HG02610 (cell line): ENCODE results near the gene SLC15A3.
"Not testable (repeated sequence)": the region's sequence is repeated elsewhere in the genome, so short reads cannot be mapped to it uniquely, and the experiment has no call there.

Source experiments
- ATAC-seq: cut with Tn5 transposase; IDR thresholded peaks from one replicate; pipeline ENCODE4 v1.9.1; 2021; ENCODE audit warnings: mild to moderate bottlenecking, moderate library complexity; ENCODE audit not compliant: unreplicated experiment

SLC15A3 gene

GRCh38 chr11:60977224-60977623, 25.2 kb upstream of the SLC15A3 start:
- no peak for ATAC-seq

GRCh38 chr11:60974726-60975125, 22.8 kb upstream of the SLC15A3 start:
- no peak for ATAC-seq

DNA sequence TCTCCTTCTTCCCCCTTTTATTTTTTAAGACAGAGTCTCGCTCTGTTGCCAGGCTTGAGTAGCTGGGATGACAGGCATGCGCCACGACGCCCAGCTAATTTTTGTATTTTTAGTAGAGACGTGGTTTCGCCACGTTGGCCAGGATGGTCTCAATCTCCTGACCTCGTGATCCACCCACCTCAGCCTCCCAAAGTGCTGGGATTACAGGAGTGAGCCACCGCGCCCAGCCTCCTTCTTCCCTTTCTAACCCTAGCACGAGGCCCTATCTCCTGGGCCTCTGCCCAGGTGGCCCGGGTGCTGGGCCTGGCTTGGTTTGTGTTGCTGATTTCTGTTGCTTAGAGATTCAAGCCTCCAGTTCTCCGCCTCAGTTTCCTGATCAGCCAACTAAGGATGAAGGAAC, 22.3 kb upstream of the SLC15A3 start:
- not testable (repeated sequence) for ATAC-seq

GRCh38 chr11:60973699-60974098, 21.7 kb upstream of the SLC15A3 start:
- no peak for ATAC-seq

DNA sequence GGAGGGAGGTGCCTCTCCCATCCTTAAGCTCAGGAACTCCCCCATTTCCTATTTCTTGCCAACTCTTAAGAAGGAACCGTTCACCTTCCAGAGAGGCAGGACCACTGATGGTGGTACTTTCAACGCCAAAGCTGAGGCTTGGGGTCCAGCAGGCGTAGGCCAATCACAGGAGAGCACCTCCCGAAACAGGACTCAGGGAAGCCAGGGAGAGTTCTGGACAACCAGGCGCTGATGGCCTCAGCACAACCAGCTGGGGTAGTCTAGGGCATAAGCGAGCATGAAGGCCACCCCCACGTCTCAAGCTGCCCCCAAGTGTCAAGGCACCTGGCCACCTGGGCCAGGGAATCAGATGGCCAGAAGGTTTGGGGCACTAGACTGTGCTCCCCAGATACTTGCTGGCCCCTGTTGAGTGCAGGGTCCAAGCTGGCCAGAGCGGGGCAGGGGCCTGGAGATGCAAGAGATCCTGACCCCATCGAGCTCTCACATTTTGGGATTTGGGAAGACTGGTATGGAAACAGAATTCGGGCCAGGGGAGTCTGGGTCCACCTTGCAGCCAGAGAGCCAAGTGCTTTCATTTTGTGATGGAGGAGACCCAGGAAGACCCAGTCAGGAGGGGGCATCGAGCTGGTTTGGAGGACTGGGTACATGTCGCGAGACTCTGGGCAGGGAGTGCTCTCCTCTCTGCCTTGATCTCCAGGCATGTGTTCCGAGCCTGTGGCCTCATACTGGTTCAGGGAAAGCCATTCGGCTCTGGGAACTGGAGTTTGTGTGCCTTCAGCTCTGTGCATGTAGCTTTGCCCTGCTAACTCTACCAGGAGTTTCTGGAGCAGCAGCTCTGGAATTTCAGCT, 20.4 kb upstream of the SLC15A3 start:
- ATAC-seq, result no peak

DNA sequence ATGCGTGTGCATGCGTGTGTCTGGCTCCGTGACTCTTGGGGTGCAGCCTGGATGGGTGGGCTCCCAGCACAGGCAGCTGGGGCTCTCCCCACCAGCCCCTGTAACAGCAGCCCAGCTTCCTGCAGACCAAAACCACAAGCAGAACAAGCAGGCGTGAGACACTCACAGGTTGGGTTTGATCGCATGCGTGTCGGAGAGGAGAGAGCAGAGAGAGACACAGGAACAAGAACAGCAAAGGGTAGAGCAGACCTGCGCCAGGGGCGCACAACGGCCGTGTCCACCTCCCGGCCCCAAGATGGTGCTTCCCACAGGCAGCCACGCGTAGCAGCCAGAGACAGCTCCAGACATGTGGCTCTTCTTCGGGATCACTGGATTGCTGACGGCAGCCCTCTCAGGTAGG, 19.5 kb upstream of the SLC15A3 start, which contains the start of gene CD6:
TSS of gene CD6 (plus strand) at position 161 of the 400 bp plus-strand sequence. CDS start at position 347, 186 bp downstream.
- ATAC-seq, result no peak

GRCh38 chr11:60970890-60971289, 18.9 kb upstream of the SLC15A3 start:
- no peak for ATAC-seq

DNA sequence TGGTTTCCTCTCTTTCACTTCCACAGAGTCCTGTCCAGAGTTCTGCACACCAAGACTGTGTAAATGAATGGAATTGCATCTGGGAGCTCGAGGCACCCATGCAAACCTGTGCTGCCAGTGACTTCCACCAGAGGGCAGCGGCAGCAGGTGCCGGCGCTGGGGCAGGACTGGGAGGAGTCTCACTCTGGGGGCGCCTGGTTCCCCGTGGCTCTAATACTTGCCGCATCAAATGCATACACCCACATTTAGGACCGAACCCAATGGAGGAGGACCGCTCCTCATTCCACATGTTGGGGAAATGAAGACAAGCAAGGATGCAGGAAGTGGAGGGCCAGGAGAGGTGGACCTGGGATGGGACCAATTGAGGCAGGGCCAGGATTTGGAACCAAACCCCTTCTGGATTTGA, 18.4 kb upstream of the SLC15A3 start:
- peak; percentile 53 for ATAC-seq

DNA sequence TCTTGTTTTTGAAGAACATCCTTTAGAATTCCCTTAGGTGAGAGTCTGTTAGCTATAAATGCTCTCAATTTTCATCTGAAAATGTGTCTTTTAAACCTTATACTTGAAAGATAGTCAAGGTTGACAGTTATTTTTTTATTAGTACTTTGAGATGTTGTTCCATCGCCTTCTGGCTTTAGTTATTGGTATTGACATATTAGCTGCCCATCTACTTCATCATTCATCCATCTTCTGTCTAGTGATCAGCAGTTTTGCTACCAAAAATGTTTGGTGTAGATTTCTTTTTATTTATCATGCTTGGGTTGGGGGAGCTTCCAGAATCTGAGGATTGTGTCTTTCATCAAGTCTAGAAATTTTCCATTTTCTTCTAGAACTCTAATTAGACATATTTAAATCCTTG, 16.2 kb upstream of the SLC15A3 start:
- ATAC-seq, result no peak

DNA sequence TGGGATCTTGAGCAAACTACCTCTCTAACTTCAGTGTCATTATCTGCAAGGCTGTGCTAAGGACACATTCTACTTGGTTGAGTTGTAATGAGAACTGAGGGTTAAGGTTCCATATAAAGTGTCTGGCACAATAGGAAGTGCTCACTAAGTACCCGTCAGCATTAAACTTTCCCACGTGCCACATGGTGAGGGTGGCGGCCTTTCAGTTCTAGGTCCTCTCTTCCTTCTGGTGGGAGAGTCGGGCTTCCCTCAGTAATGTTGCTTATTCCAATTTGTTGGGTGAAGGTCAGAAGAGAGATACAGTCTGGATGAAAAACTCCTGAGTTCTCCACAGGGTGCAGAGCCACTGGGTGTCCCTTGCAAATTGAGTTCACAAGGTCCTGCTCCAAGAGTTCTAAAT, 14.9 kb upstream of the SLC15A3 start:
- no peak for ATAC-seq

- ATAC-seq, result no peak
These were observed 12.8 kb upstream of the SLC15A3 start for GRCh38 chr11:60964801-60965200.

GRCh38 chr11:60960405-60960804, 8.4 kb upstream of the SLC15A3 start:
- no peak for ATAC-seq

DNA sequence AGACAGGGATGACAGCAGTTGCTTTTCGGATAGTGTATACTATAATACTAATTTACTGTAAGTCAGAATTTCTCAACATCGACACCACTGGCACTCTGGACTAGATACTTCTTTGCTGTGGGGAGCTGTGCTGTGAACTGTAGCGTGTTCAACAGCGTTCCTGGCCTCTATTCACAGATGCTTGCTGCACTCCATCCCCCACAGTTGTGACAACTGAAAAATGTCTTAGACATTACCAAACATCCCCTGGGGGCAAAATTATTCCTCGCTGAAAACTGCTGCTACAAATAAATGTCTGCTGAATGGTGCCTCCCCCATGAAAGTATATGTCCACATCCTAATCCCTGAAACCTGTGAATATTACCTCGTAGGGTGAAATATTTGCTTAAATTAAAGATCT, 7.5 kb upstream of the SLC15A3 start:
- ATAC-seq, result no peak

GRCh38 chr11:60957188-60957587, 5.2 kb upstream of the SLC15A3 start:
- ATAC-seq, result no peak

- no peak for ATAC-seq
These were observed 3.6 kb upstream of the SLC15A3 start for GRCh38 chr11:60955571-60955970.

- ATAC-seq, result no peak
These were observed 2.4 kb upstream of the SLC15A3 start for GRCh38 chr11:60954421-60954820.

DNA sequence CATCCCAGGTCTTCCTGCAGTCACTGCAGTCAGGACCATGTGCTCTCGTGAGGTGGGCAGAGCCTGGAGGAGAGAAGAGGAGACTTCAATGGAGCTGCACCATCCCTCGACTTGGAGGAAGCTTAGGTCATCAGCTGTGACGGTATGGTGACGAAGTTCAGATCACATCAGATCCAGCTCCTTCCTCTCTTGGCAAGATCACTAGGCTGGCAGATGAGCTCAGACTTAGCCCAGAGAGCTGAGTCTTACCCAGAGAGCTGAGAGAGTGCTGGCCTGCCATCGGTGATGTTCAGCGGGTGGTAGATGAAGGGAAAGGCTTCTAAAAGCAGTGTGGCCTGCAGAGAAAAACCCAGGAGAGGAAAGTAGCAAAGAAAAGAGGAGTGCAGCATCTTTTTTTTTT, 1.8 kb upstream of the SLC15A3 start:
- ATAC-seq, result no peak

GRCh38 chr11:60952742-60953170, 780 bp upstream of the SLC15A3 start:
- no peak for ATAC-seq

GRCh38 chr11:60951606-60951903, 421 bp downstream of the SLC15A3 start:
- no peak for ATAC-seq

DNA sequence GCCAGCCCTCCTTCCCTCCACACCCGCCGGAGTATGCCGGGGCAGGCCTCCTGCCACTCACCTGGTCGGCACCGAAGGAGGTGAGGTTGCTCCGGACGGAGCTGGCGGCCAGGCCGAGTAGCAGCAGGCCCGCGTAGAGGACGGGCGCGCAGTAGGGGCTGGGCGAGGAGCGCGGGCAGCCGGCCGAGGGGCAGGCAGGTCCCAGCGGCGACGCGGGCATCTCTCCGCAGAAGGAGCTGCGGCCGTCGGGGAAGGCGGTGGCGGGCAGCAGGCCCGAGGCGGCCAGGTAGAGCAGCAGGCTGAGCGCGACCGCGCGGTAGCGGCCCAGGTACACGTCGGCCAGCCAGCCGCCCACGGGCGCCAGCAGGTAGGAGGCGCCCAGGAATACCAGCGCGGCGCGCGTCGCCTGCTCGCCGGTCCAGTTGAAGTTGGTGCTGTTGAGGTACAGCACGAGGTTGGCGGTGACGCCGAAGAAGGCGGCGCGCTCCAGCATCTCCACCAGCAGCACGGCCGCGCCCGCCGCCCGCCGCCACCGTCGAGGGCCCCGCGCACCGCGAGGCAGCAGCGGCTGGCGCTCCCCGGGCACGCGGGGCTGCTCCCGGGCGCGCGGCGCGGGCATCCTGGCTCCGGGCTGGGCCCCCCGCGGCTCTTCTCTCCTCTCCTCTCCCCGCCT, 907 bp downstream of the SLC15A3 start:
- ATAC-seq, result no peak

DNA sequence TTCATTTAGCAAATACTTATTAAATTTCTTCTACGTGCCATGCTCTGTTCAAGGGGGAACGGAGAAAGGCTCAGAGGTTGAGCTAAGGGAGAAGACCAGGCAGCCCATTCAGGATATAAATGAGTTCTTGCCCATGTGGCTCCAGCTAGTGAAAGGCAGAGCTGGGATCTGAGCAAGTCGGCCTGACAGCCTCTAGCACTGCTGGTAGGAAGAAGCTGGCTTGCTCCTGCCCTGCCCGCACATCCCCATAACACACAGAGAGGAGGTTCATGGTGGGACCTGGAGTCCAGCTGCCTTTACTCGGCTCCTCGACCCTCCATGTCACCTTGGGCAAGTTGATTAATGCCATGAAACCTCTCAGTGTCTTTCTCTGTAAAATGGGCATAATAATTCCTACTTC, 2.0 kb downstream of the SLC15A3 start:
- ATAC-seq, result no peak

DNA sequence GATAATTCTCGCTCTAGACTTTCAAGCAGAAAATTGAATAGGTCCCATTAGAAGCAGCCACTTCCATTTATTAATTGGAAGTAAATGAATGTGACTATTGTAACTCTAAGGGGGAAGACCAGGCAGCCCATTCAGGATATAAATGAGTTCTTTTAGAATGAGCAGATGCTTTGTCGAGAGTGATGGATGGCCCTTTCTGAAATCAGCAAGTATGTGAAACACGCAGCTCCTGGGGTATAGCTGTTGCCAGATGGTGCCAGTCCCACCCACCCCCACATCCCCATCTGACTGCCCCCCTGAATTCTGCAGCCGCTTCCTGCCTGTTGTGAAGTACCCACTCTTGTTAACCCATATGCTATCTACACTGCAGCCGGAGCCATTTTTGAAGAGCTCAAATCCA, 3.7 kb downstream of the SLC15A3 start:
- no peak for ATAC-seq
